ENCODE measurements around the gene FOSL1.
A peak's percentile ranks its signal among the peaks of the same experiment; 100 is the strongest.

The FOSL1 gene

GRCh38 chr11:65868076-65868667 is 32.0 kb downstream of the FOSL1 start:
- H3K9me3 Mint-ChIP-seq = no peaks in the 10 kb centered on the region
- H3K4me1 Mint-ChIP-seq (ENCODE audit: low read depth) = peaks cover 15% of the 10 kb centered on the region
- H3K27me3 Mint-ChIP-seq = peaks cover 3% of the 10 kb centered on the region
- no peak overlapping the region for H3K4me3 Mint-ChIP-seq
- H3K27ac Mint-ChIP-seq = no peak overlapping the region
- H3K36me3 Mint-ChIP-seq (ENCODE audit: low read depth) = peaks cover 25% of the 10 kb centered on the region

- Mint-ChIP-seq H3K9me3 (no peaks in the 10 kb centered on the region), H3K4me1 (ENCODE audit: low read depth) (peaks cover 16% of the 10 kb centered on the region), H3K4me3 (no peak overlapping the region), H3K27ac (peak overlapping the region; percentile 71), H3K36me3 (ENCODE audit: low read depth) (peaks cover 29% of the 10 kb centered on the region), H3K27me3 (no peaks in the 10 kb centered on the region)
These were observed 32.7 kb downstream of the FOSL1 start for GRCh38 chr11:65867284-65868071.

GRCh38 chr11:65866509-65867283 is 33.5 kb downstream of the FOSL1 start:
- Mint-ChIP-seq H3K4me1 (ENCODE audit: low read depth) (peaks cover 18% of the 10 kb centered on the region), H3K4me3 (no peak overlapping the region), H3K36me3 (ENCODE audit: low read depth) (peaks cover 32% of the 10 kb centered on the region), H3K9me3 (no peaks in the 10 kb centered on the region), H3K27me3 (no peaks in the 10 kb centered on the region), H3K27ac (peak overlapping the region; percentile 71)

- Mint-ChIP-seq H3K4me1 (ENCODE audit: low read depth) (peaks cover 17% of the 10 kb centered on the region), H3K27ac (no peak overlapping the region)
These were observed 34.5 kb downstream of the FOSL1 start for GRCh38 chr11:65865550-65866172.

GRCh38 chr11:65864706-65865471 is 35.3 kb downstream of the FOSL1 start:
- Mint-ChIP-seq H3K4me1 (ENCODE audit: low read depth) (peaks cover 18% of the 10 kb centered on the region), H3K27me3 (no peaks in the 10 kb centered on the region), H3K9me3 (no peaks in the 10 kb centered on the region), H3K4me3 (no peak overlapping the region), H3K36me3 (ENCODE audit: low read depth) (peaks cover 41% of the 10 kb centered on the region), H3K27ac (no peak overlapping the region)

More at GRCh38 chr11:65865550-65866172, 34.5 kb downstream of the FOSL1 start:
- no peaks in the 10 kb centered on the region for H3K27me3 Mint-ChIP-seq
- peaks cover 41% of the 10 kb centered on the region for H3K36me3 Mint-ChIP-seq (ENCODE audit: low read depth)
- H3K4me3 Mint-ChIP-seq = no peak overlapping the region
- no peaks in the 10 kb centered on the region for H3K9me3 Mint-ChIP-seq

- no peak overlapping the region for H3K4me3 Mint-ChIP-seq
- H3K9me3 Mint-ChIP-seq = no peaks in the 10 kb centered on the region
- peaks cover 41% of the 10 kb centered on the region for H3K36me3 Mint-ChIP-seq (ENCODE audit: low read depth)
- H3K27ac Mint-ChIP-seq = no peak overlapping the region
- peaks cover 19% of the 10 kb centered on the region for H3K4me1 Mint-ChIP-seq (ENCODE audit: low read depth)
- no peaks in the 10 kb centered on the region for H3K27me3 Mint-ChIP-seq
These were observed 36.1 kb downstream of the FOSL1 start for GRCh38 chr11:65863889-65864705.

GRCh38 chr11:65862941-65863888 is 37.0 kb downstream of the FOSL1 start:
- peaks cover 41% of the 10 kb centered on the region for H3K36me3 Mint-ChIP-seq (ENCODE audit: low read depth)
- H3K27ac Mint-ChIP-seq = peak overlapping the region; percentile 68
- H3K4me1 Mint-ChIP-seq (ENCODE audit: low read depth) = peaks cover 26% of the 10 kb centered on the region
- H3K4me3 Mint-ChIP-seq = peak overlapping the region; percentile 6
- H3K9me3 Mint-ChIP-seq = no peaks in the 10 kb centered on the region
- no peaks in the 10 kb centered on the region for H3K27me3 Mint-ChIP-seq

- Mint-ChIP-seq H3K9me3 (no peaks in the 10 kb centered on the region), H3K4me1 (ENCODE audit: low read depth) (peaks cover 26% of the 10 kb centered on the region), H3K27ac (peak overlapping the region; percentile 68), H3K4me3 (no peak overlapping the region), H3K36me3 (ENCODE audit: low read depth) (peaks cover 36% of the 10 kb centered on the region), H3K27me3 (no peaks in the 10 kb centered on the region)
These were observed 37.9 kb downstream of the FOSL1 start for GRCh38 chr11:65862191-65862735.

GRCh38 chr11:65861533-65862183 is 38.5 kb downstream of the FOSL1 start:
- H3K4me3 Mint-ChIP-seq = peak overlapping the region; percentile 95
- no peaks in the 10 kb centered on the region for H3K9me3 Mint-ChIP-seq
- H3K4me1 Mint-ChIP-seq (ENCODE audit: low read depth) = peaks cover 29% of the 10 kb centered on the region
- peaks cover 35% of the 10 kb centered on the region for H3K36me3 Mint-ChIP-seq (ENCODE audit: low read depth)
- H3K27me3 Mint-ChIP-seq = no peaks in the 10 kb centered on the region
- H3K27ac Mint-ChIP-seq = peak overlapping the region; percentile 88

GRCh38 chr11:65861165-65861505 is 39.1 kb downstream of the FOSL1 start:
- Mint-ChIP-seq H3K4me3 (peak overlapping the region; percentile 95), H3K27ac (peak overlapping the region; percentile 88), H3K4me1 (ENCODE audit: low read depth) (peaks cover 35% of the 10 kb centered on the region), H3K9me3 (no peaks in the 10 kb centered on the region), H3K27me3 (no peaks in the 10 kb centered on the region), H3K36me3 (ENCODE audit: low read depth) (peaks cover 41% of the 10 kb centered on the region)

GRCh38 chr11:65860278-65861164 is 39.7 kb downstream of the FOSL1 start, which contains the start of gene MUS81:
Gene MUS81 (plus strand): TSS chr11:65860433. CDS start chr11:65860754, 321 bp downstream.
- H3K27me3 Mint-ChIP-seq = no peaks in the 10 kb centered on the region
- H3K27ac Mint-ChIP-seq = peak within 1 kb of the TSS; percentile 96
- H3K4me1 Mint-ChIP-seq (ENCODE audit: low read depth) = peaks cover 41% of the 10 kb centered on the region
- peaks cover 47% of the 10 kb centered on the region for H3K36me3 Mint-ChIP-seq (ENCODE audit: low read depth)
- H3K4me3 Mint-ChIP-seq = peak within 1 kb of the TSS; percentile 95
- no peaks in the 10 kb centered on the region for H3K9me3 Mint-ChIP-seq
